NOMO-1 treated with DMSO at 0.1 percent for 48 hours (cell line): Measurements from ENCODE around the gene PIEZO2.
"Not testable (repeated sequence)": the region's sequence is repeated elsewhere in the genome, so short reads cannot be mapped to it uniquely, and the experiment has no call there.

ENCODE experiments used
- DNase-seq: peaks from one replicate; lab custom pipeline; 2025; ENCODE audit not compliant: unreplicated experiment; lab: John Stamatoyannopoulos, UW

PIEZO2 gene

DNA sequence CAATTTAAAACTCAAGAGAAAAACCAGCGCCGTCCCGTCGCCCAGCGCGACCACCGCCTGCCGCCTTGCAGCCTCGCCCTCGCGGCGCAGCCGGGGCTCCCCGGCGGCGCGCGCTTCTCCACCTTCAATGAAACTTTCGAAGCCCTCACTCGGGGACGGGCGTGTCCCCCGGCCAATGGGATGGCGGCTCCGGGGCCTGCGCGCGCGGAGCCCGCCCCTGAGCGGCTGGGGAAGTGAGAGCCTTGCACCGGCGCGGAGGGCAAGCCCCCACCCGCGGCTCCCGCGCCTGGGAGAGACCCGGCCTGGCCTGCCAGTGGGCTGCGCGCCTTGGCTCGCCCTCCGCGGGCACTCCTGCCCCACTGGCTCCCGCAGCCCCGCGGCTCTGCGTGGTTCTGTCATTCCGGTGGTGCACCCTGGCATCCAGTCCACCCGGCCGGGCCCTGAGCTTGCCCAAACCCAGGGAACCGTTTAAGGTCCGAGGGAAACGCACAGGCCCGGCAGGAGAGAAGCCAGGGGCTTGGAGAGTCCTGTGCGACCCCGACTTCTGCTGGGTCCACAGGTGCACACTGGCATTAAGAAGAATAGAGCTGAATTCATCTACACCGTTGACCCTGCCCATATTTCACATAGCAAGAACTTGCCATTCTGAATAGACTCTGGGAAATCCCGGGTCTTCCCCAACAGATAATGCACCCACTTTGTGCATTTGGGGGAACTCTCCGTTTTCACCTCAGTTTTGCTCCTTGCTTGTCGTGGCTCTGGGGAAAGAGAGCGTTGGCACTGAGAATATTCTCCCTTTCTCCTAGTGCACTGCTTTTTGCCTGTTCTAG, at the start of gene PIEZO2:
Gene PIEZO2, minus strand, starts transcription at position 129 of the 830 bp plus-strand sequence. CDS start 981 bp downstream, outside the sequence.
- DNase-seq = peak; percentile 62

DNA sequence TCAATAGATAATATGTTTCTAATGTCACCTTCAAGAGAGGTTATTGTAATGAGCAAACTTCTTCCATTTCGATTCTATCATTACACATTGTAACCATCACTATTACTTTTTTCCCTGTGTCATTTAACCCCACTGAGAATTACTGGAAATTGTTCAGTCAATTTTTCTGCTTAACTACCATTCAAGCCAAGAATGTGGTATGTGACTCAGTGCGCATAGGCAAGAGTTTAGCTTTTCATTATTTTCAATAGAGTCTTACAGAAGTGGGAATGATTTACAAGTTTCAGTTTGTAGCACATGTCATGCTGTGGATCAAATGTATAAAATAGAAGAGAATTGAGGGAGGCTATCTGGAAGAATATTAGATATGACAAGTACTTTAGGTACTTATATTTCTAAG, 34.3 kb upstream of the PIEZO2 start:
- DNase-seq = no peak

DNA sequence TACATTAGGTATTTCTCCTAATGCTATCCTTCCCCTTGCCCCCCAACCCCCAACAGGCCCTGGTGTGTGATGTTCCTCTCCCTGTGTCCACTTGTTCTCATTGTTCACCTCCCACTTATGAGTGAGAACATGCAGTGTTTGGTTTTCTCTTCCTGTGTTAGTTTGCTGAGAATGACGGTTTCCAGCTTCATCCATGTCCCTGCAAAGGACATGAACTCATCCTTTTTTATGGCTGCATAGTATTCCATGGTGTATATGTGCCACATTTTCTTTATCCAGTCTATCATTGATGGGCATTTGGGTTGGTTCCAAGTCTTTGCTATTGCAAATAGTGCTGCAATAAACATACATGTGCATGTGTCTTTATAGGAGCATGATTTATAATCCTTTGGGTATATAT, 32.3 kb upstream of the PIEZO2 start:
- DNase-seq = not testable (repeated sequence)

DNA sequence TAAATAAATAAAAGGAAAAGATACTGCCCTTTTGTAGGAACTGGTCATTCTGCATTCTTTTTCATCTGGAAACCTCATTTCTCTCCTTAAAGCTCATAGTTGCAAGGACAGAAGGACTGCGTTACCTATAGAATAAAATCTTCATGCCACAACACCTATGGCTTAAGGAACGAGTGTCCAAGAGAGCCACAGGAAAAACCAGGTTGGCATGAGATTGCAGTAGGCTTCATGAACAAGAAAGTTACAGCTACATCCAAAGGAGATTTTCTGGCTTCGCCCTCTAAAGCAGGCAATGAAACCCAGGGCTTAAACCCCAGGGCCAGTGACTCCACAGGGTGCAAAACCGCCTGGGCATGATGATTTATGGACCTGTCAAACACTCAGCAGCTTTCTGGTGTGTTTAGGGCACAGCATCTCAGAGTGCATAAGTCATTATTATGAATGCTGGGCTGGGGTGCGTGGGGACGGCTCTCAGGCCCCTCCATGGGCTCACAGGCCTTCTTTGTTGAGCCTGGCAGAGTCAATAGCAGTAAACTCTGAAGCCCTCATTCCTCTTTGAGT, 30.7 kb upstream of the PIEZO2 start:
- no peak for DNase-seq

DNA sequence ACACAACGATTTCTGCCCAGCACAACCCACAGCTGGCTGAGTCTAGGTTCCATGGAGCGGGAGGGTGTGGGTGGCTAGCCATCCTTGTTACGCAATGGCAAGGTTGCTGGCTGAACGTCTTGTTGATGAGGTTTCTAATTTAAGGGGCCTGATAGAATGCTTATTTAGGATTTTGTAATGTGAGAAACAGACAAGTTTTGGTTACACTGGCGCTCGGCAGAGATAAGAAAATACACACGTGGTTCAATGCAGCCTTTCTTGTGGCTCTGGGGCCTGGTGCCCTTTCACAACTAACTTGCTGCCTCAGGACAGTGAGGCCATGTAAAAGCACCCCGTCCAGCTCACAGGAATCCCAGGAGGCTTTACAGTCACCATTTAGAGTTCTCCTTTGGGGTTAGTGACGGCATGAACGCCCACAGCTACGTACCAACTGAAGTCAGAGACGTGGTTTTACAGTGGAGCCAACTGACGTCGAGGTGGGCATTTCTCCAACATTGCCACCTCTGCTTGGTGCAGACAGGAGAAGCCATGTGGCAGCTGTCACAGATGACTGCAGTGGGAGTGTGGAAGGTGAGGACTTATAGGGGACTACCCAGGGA, 29.7 kb upstream of the PIEZO2 start:
- peak; percentile 43 for DNase-seq

DNA sequence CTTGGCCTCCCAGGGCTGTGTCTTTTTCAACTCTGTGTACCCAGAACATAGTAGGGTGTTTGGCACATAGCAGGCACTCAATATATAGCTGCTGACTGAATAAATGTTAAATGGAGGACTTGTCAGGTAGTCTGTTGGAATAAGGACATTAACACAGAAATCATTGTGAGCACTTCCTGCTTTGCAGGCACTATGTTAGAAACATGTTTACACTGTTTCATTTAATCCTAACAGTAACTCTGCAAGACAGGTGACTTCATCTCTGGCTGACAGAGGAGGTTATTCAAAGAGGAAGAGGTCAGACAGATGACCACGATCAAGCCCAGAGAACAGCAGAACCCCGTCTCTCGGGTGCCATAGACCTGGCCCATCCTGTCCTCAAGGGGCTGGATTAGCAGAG, 28.0 kb upstream of the PIEZO2 start:
- DNase-seq = no peak

DNA sequence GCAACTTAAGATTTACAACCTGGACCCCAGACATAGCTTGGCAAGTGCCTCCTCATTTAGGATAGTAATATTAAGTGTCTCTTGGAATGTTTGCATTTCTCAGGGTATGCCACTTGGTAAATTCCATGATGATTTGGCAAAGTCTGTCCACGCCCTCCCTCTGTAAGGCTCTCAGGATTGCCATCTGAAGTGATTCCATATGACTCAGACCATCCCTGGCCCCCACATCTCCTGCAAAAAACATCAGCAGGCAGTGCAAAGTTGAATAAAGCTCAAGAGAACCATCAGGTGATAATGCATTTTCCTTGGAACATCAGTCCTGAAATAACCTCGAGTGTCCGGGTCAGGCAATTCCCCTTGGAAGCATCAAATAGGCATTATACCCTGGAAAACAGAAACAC, 27.1 kb upstream of the PIEZO2 start:
- DNase-seq = no peak

DNA sequence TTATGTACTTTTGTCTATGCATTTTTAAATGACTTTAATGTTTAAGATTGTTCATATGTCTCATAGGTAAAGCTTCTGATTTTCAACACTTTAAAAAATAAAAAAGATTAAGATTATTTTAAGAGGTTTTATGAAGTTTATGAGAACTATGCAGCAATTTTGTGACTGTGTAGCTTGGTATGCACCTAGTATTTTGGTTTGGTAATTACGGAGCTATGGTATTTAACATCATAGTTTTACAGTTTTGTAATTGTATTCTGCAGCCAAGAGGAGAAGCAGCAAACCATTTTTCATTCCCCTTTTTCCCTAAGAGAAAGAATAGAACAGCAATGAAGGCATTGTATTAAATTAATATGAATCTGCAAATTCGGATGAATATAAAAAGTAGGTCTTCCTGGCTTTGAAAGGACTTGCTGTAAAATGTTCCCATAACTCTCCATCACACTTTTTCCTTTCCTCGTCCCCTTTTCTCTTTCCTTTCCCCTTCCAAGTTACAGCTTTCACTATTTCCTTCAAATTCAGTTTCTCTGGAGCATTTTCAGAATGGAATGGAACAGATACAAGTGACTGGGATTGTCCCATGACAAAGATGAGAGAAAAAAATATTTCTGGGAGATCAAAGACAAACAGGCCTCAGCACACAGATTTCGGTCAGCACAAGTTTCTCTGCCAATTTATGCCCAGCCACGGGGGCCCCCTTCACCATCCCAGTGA, 26.1 kb upstream of the PIEZO2 start:
- no peak for DNase-seq

DNA sequence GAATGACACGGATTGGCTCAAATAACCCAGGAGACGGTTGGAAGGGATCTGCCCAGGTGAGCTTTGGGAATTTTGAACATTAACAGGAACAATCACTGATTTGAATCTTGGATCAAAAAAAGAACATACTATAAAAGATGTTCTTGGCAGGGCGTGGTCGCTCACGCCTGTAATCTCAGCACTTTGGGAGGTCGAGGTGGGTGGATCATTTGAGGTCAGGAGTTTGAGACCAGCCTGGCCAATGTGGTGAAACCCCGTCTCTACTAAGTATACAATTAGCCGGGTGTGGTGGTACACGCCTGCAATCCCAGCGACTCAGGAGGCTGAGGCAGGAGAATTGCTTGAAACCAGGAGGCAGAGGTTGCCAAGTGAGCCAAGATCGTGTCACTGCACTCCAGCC, 24.8 kb upstream of the PIEZO2 start:
- DNase-seq = not testable (repeated sequence)

DNA sequence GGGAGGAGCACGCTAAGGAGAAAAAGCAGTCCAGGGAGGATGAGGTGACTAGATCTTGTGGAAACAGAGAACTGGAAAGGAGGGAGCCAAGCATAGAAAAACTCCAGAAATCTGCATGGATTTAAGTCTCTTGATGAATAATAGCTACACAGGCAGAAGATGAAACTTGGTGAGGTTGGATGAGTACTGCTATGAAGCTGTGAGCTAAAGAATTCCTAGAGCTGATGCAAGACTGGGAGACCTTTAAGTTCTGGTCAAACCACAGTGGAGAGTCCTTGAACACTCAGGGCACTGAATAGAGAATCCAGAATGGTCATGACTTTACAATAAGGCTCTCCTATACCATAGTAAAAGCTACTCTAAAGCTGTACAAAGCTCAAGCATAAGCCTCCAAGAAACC, 18.4 kb upstream of the PIEZO2 start:
- DNase-seq = no peak

DNA sequence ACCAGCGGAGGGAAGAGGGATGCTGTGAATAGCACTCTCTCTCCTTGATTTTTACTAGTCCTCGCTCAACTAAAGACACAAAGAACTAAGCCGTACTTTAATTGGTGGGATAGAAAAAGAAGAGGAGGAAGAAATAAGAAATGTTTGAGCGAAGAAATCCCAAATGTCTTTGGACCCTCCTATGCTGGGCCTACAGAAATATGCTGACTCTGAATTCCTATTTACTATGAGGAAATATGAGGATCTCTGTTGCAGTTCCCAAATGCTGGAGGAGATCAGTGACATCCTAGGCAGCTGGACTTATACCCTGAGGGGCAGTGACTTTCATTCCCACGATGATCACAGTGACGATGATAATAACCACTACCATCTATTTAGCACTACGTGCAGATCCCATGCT, 16.6 kb upstream of the PIEZO2 start:
- DNase-seq = no peak

DNA sequence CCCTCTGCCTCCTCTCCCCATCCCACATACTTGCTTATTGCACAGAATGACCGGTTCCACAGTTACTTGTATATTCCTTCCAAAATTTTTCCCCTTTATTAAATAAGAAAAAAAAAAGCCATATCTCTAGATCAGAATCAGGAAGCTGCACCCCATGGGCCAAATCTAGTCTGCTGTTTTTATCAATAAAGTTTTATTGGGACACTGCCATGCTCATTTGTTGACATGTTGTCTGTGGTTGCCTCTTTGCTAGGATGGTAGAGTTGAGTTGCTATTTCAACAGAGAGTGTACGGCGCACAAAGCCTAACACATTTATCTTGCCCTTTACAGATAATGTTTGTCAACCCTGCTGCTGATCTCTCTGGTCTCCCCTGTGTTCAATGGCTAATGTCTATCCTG, 15.8 kb upstream of the PIEZO2 start:
- DNase-seq = no peak

DNA sequence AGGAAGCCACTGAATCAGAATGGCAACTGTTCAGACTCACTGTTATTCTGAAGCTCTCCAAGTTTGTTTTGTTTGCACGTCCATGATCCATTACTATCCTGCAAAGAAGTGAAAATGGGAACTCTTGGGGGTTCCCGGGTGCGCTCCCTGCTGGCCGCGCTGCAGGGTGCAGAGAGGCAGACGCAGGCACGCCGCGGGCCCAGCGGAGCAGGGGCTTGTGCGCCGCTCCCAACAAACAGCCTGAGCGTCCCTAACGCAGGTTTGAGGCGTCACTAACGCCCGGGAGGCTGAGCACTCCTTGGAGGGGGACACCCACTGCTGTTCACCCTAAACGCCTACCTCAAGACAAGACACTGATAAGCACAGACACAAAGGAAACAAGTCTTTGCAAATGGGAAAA, 14.3 kb upstream of the PIEZO2 start:
- no peak for DNase-seq

DNA sequence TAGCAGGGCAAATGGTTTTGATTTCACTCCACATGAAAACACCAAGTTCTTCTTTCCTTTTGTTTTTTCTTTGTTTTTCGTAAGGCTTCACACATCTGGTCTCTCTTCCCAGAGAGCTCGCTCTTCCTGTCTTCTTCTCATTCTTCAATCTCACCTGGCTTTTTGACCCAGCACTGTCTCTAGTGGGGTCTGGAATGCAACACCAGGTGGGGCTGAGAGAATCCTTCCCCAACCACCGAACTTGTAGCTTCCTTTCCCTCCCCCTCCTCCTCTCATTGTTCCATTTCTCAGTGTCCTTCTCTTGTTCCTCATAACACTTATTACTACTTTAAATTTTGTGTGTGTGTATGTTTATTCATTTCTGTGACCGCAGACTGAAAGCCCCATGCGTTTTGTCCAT, 13.5 kb upstream of the PIEZO2 start:
- DNase-seq = no peak

DNA sequence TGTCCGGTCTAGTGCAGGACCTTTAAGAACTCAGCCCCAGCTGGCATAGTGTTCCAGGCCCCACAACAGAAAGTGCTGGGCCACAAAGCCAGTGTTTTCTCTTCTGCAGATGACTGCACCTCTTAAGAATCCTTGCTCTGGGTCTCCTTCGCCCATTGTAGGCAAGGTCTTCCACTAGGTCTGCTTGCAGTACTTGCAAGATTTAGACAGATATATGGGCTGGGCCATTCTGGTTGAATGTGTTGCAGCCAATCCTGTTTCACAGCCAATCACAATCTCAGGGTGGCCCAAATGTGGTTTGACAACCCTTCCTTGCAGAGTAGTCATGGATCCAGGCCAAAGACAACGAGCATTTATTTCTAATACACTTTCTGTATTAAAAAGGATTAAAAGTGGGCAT, 13.1 kb upstream of the PIEZO2 start:
- DNase-seq = no peak

DNA sequence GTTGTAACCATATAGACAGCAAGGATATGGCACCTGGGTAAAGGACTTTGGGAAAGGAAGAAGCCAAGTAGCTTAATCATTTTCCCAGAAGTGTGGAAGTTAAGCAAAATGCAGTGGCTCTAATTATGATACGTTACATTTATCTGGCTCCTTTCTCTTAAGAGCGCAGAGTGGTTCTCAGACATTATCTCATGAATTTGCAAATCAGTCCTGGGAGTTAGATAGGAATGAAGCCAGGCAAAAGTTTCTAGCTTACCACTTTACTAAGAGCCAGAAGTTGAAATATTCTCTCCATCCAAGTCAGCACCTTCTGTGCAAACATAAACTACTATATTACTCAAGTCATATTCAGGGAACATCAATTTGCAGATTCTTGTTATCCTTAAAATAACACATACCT, 10.9 kb upstream of the PIEZO2 start:
- no peak for DNase-seq

DNA sequence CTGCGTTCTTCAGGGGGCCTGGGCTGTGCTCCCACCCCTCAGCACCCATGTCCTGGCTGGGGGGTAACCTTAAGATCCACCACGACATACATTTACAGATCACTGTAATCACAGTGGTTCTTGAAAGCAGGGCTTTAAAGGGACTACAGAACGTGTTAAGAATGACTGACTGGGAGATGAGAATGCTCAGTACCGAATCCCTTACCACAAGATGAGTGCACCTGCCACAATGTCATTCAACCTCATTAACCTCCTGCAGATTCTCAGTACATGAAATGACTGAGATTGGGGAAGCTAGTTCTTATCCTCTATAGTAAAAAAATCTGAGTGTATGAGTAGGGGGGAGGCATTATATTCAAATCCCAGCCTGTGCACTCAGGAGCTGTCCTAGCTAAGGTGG, 10.5 kb upstream of the PIEZO2 start:
- DNase-seq = no peak

DNA sequence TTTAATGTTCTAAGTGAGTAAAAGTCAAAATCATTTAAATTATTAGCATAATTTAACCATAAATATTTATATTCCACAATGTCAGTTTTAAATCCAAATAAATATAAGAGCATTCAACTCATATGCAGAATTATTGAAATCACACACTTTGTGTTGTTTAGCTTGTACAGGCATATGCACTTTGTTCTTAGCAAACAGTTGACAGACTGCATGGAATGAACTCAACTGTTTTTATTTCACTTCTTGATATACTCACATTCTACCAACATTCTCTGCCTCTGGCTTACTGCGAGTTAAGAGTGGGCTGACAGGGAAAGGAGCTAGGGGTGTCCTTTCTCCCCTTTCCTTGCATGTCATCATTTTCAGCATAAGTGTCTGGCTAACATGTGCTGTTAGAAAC, 7.6 kb upstream of the PIEZO2 start:
- no peak for DNase-seq

DNA sequence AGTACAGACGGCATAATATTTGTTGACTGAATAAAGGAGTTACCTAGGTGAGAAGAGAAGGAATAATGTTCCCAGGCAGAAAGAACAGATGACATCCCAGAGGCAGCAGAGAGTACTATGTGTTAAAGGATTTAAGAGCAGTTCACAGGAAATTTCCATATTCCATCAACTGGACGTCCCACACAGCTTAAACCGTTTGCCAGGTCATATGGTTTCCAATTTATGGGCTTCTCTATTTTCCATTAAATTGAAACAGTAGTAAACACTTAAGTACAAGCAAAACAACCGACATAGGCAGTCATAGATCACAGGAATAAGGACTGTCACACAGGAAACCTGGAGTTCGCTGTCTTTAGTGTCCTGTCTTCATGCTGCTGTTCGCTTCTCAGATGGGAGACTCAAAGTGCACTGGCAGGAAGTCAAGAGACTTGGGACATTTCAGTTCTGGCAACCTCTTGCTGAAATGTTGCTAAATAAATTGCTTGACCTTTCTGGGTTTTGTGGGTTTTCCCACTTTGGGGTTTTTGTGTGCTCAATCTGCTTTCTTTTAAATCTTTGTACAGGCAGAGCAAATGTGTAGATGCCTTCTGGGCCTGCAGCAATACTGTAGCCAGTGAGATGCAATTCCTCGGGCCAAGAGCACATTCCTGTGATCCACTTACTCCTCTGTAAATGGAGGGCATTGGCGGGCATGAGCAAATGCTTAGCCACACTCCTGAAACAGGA, 5.8 kb upstream of the PIEZO2 start:
- no peak for DNase-seq

DNA sequence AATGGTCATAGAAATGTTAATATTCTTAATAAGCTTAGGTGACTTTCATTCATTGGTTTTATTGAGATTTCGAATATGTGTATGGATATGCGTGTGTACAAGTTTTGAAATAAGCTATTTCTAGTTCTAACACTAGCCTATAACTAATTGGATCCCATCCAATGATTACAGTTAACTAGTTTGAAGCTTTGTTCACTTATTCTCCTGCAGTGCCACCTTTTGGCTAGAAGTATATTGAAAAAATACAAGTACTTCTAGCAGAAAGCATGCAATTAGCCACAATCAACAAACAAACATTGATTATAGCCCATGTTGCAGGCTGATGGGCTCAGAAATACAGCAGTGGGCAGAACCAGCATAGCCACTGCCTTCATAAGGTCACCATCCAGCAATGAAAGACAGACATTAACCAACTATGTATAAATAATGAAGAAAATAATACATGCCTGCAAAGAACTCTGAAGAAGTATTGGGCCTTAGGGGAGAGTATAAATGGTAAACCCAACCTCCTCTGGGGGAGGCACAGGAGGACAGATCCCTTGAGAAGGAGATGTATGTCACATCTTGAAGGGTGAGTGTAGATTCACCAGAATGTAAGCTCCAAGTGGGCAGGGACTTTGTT, 5.1 kb upstream of the PIEZO2 start:
- peak; percentile 21 for DNase-seq

DNA sequence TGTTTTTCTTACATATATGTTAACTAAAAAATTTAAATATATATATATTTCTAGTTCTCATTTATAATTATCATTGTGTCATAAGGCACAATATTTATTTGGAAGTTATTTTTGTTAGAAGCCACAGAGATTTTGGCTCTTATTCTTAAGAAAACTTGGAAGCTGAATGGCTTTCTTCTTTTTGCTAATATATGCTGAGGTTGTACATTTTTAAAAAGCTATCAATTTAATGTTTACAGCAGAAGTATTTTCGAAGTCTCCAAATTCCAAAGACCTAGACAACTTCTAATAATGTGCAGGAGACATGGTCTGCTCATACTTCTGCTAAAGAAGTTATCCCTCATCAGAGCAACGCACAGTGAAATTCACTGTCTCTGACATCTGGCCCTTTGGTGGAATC, 3.7 kb upstream of the PIEZO2 start:
- DNase-seq = no peak
